Anterior cingulate cortex (tissue), 58 donors: Measurements from ENCODE around the gene MYOCD.

Experiments
- DNase-seq, 58 donors: peaks; one replicate each; lab custom pipeline; 2025; lab: John Stamatoyannopoulos, UW

The MYOCD gene

DNA sequence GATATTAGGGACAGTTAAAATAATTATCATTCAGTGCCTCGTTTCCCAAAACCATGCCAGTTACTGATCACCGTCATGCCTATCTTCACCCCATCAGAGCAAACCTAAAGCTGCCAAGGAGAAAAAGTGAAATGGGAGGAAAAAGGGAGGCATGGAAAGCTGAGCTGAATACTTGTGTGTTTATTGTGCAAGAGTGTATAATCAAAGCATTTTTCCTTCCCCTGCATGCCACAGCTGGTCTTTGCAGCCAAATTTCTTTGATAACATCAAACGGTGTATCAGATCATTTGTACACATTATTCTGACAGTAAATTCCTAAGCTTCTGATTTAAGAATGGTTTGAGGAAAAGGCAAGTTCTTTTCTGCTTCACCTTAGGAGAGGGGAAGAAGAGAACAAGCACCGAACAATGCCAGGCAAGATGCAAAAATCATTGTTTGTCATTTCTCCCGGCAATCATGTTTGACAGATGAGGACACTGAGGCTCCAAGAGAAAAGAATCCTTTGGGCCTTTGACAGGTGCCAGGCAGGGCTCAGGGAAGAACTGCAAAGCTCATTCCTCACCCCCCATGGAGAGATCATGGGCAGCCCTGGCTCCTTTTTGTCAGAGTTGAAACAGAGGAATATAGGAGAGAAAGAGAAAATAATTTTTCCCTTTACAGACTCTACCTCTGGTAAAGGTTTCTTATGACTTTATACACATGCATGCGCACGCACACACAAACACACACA is 72.2 kb downstream of the MYOCD start:
- no peak for DNase-seq

DNA sequence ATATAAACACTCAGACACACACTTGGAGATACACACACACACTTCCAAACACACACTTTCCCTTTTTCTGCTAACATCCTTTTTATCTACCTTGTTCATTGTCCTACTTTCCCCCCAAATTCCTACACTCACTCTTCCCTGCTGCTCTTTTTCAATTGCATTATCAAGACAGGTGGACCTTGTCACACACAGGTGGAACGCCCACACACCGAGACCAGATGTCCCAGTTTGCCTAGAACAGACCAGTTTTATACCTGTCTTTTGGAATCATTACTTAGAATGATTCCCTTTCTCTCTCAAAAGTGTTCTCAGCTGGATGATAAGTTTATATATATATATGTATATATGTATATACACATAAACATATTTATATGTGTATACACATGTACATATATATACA is 72.9 kb downstream of the MYOCD start:
- DNase-seq = no peak

DNA sequence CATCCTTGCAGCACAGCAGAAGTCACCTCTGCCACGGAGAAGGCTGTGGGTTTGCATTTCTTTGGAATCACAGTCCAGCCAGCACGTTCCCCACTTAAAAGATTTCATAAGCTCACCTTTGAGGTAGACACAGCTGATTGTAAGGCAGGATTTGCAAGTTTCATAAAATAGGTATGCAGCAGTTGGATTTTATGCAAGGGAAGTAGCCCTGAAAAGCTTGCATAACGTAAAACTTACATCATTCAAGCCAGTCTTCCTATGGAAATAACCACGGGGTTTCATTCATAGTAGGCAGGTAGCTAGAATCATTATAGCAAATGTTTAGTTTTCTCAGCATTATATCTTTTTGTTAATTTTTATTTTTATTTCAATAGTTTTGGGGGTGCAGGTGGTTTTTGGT is 73.8 kb downstream of the MYOCD start:
- no peak for DNase-seq

DNA sequence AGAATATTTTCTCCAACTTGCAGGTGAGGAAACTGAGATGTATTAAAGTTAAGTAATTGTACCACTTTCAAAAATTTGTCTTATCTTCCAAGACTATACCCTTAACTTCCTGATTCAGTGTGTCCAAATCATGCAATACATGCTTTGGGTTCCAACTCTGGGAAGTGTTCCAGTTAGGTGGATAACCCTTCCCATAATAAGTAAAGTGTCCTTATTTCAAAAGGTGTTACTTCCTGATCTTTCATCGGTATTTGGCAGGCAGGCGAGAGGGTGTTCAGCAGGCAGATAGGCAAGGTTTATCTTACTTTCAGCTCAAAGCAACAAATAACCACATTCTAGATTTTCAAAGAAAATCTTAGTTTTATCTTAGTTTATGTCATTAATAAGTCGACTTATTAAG is 77.4 kb downstream of the MYOCD start:
- no peak for DNase-seq

DNA sequence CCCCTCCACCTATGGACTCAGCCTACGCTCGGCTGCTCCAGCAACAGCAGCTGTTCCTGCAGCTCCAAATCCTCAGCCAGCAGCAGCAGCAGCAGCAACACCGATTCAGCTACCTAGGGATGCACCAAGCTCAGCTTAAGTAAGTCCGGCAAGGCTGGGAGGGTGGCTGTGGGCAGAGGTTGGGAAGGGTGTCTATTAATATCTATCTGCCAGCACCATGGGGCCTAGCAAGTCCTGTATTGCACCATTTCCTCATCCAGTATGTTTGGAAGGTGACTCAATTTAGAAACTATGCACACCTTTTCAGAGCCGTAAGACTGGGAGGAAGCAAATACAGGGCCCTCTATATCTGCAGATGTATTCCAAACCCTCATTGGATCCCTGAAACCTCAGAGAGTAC is 78.6 kb downstream of the MYOCD start:
- DNase-seq = no peak

DNA sequence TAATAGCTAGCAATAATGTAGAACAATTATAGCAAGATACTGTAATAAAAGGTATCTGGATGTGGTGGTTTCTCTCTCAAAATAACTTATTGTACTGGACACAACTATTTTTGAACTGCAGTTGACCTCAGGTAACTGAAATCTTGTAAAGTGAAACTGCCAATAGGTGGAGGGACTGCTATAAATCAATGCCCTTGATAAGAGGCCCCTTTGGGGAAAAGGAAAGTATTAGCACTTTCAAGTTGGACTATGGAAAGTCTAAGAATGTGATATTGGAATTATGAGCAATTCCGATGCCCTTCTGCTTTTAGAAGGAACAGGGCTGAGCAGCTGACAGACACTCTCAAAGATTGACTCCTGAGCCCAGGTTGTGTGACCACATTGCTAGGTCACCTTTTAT is 79.1 kb downstream of the MYOCD start:
- no peak for DNase-seq

DNA sequence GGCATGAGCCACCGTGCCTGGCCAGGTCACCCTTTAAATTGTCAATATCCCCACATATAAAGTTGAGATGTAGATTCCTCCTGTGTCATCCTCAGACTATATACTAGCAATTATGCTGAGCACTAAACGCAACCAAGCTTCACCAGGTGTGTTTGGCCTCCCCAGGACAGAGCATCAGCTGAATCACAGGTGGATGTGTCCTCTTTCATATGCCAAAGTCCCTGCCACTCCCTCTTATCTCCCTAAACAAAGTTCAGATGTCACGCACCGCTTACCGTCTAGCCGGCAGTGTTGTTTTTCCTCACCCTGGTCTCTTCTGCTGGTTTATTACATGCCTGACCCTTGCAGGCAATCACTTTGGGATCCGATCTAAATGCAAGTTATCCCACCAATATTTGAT is 79.8 kb downstream of the MYOCD start:
- no peak for DNase-seq

DNA sequence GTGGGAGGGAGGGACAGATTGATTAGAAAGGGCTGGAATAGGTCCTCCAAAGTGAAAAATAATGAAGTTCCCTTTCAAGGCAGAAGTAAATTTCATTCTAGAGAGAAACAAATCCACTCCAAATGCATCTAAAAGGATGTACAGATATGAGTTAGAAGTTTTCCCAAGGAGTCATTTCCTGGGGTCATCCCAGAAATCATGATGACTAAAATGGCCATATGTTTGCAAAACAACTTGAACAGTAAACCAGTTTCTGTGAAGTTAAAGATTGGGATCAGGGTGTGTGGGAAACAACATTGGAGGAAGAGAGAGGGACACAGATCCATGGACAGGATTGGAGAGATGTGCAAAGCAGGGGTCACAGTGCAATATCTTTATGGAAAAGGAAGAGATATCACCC is 91.1 kb downstream of the MYOCD start:
- no peak for DNase-seq

DNA sequence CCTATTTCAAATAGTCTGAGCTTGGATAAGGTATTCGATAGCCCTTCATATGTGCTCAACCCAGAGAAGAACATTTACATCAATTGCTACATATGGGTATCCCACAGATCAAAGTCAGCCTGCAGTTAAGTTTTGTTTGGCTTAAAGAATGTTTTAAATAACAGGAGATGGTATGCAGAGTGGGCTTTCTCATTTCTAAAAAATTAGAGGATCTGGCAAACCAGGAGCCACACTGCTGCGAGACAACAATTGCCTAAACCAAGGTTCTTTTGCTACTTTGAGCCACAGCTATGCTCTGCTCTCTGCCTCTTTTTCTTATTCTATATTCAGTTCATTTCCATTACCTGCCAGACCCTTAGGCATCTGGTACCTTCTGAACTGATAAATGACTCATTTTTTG is 93.4 kb downstream of the MYOCD start:
- DNase-seq = no peak

DNA sequence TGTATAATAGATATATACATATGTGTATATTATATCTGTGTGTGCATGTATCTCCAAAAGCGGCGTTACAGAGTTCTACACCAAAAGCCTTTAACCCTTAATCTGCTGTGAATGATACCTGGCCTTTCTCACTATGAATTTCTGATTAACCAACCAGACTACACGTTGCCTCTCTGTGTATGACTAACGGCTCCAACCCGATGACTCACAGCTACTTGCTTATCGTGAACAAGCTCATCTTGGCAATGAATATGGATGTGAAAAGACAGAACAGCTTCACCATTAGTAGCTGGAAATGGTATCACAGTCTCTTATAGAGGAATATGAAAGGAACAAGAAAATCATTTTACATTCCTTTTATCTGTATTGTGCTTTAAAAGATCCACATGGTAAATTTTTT is 99.9 kb downstream of the MYOCD start:
- DNase-seq = peak in 19 of 58 donors; percentile 0 to 55 (median 10)

DNA sequence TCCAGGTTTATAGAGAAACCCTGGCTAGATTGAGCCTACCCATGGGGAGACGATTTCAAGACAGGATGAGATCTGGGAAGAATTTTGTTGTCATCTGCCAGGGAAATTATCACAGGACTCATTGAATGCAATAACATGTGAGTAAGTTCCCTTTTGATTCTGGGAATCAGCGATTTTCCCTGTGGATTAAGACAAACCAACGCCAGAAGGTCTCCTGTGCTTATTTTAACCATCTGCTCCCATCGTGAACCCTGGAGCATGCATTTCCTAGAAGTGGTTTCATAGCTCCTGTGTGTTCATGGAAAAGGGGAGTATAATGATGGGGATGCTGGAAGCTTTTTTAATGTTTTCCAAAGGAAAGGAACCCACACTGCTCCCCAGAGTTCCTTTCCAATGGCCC is 102.6 kb downstream of the MYOCD start:
- DNase-seq = no peak

DNA sequence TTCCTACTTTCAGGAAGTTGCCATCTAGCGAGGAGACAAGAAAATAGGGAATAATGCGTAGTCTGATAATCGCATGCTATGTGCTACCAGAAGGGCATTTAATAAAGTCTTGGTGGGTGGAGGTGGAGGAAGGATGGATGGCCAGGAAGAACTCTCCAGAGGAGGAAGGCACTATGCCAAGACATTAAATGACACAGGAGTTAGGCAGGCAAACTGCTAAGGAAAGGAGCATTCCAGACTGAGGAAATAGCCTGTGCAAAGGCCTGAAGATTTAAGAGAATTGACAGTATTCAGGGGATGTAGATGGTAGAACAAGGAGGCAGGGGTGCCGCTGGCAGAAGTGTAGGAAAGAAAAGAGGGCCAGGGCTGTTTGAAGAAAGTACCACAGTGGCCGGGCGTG is 104.3 kb downstream of the MYOCD start:
- DNase-seq = no peak

DNA sequence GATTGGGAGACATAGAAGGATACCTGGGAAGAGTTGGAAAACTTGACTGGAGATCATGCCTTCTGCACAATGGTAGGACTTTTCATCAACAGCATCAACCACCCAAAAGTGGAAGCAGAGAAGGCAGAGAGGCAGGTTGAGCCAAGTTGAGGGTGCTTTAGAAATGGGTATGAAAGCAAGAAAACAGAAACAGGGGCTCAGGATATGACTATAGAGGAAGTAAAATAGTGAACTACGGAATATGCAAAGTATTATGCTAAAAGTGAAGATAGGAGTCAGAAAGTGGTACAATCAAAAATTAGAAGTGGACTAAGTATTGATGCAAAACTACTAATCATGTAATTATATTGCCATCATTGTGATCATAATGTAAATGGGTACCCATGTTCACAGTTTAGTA is 107.5 kb downstream of the MYOCD start:
- DNase-seq = no peak

DNA sequence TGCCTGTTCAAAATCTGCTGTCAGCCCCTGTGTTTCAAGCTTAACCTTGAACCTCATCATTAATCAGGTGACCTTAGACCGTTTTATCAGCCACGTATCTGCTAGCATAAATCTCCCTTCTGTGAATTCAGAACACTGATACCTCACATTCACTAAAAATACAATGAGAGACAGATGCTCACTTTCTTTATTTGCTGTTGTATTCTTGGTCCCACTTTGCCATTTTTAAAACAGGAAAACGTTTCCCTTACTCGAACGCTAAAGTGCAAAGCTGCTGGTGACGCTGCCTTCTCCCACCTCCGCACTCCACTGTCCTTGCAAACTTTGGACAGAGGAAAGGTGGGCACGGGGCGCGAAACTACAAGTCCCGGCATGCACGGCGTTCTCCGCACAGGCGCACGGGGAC is 123.4 kb downstream of the MYOCD start:
- DNase-seq = peak in 14 of 58 donors; percentile 19 to 80 (median 41)

DNA sequence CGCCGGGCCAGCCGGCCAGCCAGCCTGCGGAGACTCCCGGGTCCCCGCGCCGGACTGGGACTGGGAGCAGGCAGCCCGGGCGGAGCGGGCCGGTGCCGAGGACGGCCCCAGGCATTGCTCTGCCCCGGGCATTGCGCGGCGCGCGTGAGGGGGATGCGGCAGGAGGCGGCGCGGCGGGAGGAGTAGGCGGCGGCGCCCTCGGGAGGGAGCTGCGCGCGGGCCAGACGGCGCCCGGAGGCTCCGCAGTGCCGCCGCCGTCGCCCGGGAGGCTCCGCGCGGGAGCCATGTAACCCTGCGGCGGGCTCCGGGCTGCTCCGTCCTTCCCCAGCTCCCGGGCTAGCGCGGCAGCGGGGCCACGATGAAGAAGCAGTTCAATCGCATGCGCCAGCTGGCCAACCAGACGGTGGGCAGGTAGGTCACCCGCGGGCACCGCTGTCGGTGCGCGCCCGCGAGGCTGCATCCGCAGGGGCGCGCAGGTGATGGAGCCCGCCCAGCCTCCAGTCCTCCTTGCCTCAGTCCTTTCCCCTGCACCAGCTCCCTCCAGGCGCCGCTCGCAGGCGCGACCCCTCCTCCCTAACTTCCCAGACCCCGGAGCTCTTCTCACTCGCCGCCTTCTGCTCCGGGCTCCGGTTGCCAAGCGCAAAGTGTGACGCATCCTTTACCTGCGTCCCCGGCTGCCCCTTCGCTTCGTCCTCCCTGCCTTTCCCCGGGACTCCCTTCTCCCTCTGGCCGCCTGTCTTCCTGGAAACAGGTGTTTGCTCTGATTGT is 124.0 kb downstream of the MYOCD start, which contains the start of gene ARHGAP44:
Gene ARHGAP44, plus strand, starts transcription at position 18 of the 768 bp plus-strand sequence. Its CDS starts 341 bp downstream, at position 359.
- DNase-seq = peak in 47 of 58 donors; percentile 9 to 76 (median 43)

DNA sequence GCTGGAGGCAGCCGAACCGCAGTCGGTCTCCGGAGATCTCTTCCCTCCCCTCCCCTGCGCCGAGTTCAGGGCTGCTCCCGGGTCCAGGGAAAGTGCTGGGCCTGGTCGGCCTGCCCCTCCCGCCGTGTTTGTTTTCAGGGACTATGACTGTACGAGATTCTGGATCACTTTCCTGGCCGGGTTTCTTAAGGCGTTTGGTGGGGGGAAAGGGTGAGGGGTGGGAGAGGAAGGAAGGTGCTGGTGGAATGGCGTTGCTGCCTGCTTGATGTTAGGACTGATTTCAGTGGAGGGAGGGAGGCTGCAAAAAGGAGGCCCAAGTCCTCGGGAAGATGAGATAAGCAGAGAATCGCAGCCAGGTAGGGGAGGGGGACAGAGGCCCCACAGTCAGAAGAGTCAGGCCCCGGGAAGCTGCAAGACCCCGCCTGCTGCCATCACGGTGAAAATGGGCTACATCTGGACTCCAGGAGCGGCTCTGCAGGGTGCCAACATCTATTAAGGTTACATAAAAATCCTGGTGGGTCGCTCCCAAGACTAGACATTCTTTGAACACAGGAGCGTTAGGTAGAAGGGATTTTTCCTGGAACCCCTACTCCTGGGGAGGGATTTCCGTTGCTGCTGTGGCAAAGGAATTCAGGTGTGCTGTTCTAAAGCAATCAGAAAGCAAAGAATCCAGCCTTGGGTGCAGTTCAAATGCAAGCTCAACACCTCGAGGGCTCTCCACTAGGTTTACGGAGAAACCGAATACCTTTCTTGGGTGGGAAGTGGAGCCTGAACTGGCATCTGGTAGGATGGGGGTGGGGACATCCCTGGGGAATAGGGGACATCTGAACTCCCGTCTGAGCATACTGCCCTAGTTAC is 124.8 kb downstream of the MYOCD start:
- DNase-seq = peak in 8 of 58 donors; percentile 9 to 53 (median 38)

DNA sequence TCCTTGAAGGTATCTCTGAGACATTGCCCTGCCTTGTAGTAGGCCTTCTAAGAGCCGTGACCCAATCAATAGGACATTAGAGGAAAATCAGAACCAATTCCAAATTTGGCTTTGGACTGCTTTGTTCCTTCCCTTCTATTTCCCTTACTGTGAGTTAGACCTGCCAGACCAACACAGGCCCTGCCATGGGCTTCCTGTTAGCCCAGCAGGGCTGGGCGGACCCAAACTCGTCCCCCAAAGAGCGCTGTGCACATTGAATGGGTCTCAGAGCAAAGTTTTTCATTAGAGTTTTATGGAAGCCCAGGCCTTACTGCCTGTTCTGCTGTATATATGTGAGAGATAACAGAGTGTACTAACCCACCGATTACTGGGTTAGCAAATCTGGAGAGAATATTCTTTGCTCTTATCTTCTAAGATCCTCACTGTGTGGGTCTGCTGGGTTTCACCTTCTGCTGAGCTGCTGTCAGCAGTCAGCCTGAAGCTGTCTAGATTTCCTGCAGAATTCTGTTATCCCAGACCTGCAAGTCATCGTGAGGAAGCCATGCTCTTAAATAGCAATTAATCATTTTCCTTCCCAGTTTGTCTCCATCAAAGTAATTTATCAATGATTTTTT is 129.3 kb downstream of the MYOCD start:
- DNase-seq = no peak

DNA sequence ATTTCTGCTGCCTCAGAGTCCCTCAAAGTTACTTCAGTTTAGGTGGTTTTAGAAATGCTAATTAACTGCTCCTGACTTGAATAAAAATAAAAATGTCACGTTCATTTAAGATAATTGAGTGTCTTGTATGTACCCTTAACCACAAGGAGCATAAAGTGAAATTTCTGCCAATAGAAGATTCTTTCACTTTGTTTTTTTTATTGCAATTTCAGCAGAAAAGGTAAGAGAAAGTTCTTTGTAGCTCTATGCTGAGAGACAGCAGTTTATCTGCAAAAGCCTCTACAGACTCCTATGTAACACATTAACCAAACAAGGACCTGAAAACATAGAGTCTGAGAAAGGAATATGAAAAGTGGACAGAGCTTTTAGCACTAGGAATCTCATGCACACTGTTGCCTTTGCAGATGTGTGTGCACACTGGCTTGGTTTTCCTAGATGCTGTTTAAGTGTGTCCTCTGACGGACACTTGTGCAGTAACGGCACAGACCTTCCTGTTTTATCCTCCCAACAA is 135.2 kb downstream of the MYOCD start:
- no peak for DNase-seq

DNA sequence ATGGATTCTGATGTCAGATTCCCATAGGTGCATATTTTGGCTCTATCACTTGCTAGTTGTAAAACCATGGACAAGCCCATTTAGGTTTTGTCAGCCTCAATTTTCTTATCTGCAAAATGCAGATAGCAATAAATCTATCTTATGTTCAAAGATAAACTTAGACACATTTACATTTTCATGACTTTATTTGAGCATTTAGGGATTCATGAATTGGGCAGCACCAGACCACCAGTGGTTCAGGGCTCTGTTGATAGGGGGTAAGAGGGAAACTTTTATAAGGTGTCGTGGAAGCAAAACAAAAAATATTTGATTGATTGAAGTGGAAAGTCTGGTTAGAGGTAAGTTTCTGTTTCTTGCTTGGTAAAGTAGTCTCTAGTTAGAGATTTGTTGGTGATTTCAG is 140.9 kb downstream of the MYOCD start:
- no peak for DNase-seq

DNA sequence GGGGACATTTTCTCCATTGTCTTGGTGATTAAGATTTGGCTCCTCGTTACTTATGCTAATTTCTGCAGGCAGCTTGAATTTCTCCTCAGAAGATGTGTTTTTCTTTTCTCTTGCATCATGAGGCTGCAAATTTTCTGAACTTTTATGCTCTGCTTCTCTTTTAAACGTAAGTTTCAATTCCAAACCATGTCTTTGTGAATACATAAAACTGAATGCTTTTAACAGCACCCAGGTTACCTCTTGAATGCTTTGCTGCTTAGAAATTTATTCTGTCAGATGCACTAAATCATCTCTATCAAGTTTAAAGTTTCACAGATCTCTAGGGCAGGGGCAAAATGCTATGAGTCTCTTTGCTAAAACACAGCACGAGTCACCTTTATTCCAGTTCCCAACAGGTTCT is 143.0 kb downstream of the MYOCD start:
- DNase-seq = no peak
